Gastroesophageal sphincter (tissue), 3 donors: ENCODE data around the gene ACAD11.
A peak's percentile ranks its signal among the peaks of the same experiment; 100 is the strongest.

Experiments used
- POLR2AphosphoS5 ChIP-seq: sonication (generic); formaldehyde crosslinking; IDR thresholded peaks from one replicate; pipeline ENCODE4 v1.6.1; 2017; ENCODE audit warnings: antibody characterized with exemption
- TF ChIP-seq, protein P1 (sequence below), 4 experiments: fragments of 200-600 bp in 2 of 4; fragments of 450-650 bp in 2 of 4; sonication (generic) in 1 of 4; IDR thresholded peaks; one replicate each; pipeline ENCODE4 v1.5.1; 2017 to 2019; ENCODE audit warnings: antibody characterized with exemption in 4 of 4, mild to moderate bottlenecking in 2 of 4, moderate library complexity in 2 of 4

- TF ChIP-seq, protein P1, sequence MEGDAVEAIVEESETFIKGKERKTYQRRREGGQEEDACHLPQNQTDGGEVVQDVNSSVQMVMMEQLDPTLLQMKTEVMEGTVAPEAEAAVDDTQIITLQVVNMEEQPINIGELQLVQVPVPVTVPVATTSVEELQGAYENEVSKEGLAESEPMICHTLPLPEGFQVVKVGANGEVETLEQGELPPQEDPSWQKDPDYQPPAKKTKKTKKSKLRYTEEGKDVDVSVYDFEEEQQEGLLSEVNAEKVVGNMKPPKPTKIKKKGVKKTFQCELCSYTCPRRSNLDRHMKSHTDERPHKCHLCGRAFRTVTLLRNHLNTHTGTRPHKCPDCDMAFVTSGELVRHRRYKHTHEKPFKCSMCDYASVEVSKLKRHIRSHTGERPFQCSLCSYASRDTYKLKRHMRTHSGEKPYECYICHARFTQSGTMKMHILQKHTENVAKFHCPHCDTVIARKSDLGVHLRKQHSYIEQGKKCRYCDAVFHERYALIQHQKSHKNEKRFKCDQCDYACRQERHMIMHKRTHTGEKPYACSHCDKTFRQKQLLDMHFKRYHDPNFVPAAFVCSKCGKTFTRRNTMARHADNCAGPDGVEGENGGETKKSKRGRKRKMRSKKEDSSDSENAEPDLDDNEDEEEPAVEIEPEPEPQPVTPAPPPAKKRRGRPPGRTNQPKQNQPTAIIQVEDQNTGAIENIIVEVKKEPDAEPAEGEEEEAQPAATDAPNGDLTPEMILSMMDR (IDR thresholded peaks at IDR 0.05): peak; percentile 55 to 80 (median 72)
- no peak for TF ChIP-seq POLR2AphosphoS5
These were observed 123.8 kb downstream of the ACAD11 start for GRCh38 chr3:132535575-132536441.
